Measurements from ENCODE around the gene THAP4.

DNA sequence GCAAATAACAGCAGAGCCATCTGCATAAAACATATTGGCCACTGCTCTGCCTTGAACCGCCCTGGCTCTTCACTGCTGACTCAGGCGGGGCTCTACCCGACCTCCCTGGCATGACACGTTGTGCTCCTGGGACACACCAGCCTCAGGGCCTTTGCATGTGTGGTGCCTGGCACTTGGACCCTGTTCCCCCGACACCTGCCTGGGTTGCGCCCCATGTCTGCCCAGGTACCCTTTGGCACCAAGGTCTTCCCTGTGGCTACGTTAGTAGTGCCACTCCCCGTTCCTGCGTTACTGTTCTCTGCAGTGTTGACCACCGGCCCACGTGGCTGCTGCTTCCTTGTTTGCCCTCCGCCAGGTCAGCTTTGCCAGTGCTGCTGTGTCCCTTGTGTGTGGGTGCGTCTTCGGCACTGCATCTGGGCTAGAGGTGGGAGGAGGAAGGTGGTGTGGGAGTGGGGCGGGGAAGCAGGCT, 20.9 kb upstream of the THAP4 start:
- TF ChIP-seq, protein P1, sequence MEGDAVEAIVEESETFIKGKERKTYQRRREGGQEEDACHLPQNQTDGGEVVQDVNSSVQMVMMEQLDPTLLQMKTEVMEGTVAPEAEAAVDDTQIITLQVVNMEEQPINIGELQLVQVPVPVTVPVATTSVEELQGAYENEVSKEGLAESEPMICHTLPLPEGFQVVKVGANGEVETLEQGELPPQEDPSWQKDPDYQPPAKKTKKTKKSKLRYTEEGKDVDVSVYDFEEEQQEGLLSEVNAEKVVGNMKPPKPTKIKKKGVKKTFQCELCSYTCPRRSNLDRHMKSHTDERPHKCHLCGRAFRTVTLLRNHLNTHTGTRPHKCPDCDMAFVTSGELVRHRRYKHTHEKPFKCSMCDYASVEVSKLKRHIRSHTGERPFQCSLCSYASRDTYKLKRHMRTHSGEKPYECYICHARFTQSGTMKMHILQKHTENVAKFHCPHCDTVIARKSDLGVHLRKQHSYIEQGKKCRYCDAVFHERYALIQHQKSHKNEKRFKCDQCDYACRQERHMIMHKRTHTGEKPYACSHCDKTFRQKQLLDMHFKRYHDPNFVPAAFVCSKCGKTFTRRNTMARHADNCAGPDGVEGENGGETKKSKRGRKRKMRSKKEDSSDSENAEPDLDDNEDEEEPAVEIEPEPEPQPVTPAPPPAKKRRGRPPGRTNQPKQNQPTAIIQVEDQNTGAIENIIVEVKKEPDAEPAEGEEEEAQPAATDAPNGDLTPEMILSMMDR (IDR thresholded peaks at IDR 0.05; ENCODE audit: low read length): no peak
- TF ChIP-seq EZH2phosphoT487 (IDR thresholded peaks at IDR 0.05; ENCODE audit: low read length): no peak

All from MM.1S (cell line).